Mucosa of descending colon (tissue), 3 donors: ENCODE data around the gene CALN1. TPM values are rescaled to one million over a fixed set of nuclear protein-coding genes. Genes with fewer than 3 reads are reported as not detected.

Experiments used
- ATAC-seq: fragments of 200-7000 bp; cut with Tn5 transposase; one replicate; pipeline ENCODE4 v1.9.1; 2020; ENCODE audit warnings: mild to moderate bottlenecking, moderate library complexity
- DNase-seq, 3 donors: peaks; one replicate each; pipeline ENCODE4 v3.0.0-alpha.2; 2020
- H3K36me3 ChIP-seq: fragments of 200-600 bp; one replicate; pipeline ENCODE4 v1.8.0; 2021; ENCODE audit warnings: low read depth, mild to moderate bottlenecking
- H3K4me1 ChIP-seq: fragments of 200-600 bp; one replicate; pipeline ENCODE4 v1.8.0; 2021; ENCODE audit warnings: low read depth, mild to moderate bottlenecking
- H3K4me3 ChIP-seq: fragments of 200-600 bp; one replicate; pipeline ENCODE4 v1.8.0; 2021; ENCODE audit warnings: mild to moderate bottlenecking
- H3K9me3 ChIP-seq: fragments of 200-600 bp; one replicate; pipeline ENCODE4 v1.8.0; 2021; ENCODE audit warnings: mild to moderate bottlenecking
- CTCF ChIP-seq: fragments of 200-600 bp; IDR thresholded peaks from one replicate; pipeline ENCODE4 v1.8.0; 2022; ENCODE audit warnings: antibody characterized with exemption, mild to moderate bottlenecking
- intact Hi-C, 2 donors: fragments of 100-400 bp; cut with DNase I in 1 of 2; cut with micrococcal nuclease in 1 of 2; formaldehyde crosslinking; loops; one replicate each; pipeline versions ENCODE4 v1.11.0 to v1.11.1; 2022; cut with DNase I, micrococcal nuclease
- total RNA-seq, 3 donors: library from RNA; stranded (reverse); fragmentation: NEBNext Ultra II Directional in 2 of 3; extraction: Animal tissue kit (Norgen Biotek cat#: 25700) in 2 of 3; gene quantifications; one replicate each; pipeline versions ENCODE4 v1.2.1 to v1.2.4, GENCODE V29; 2021 to 2023
- donor health status: DM: no; HTN: no; CAD: no; lungs with moderate emphysema.
- donor health status: DM: no; HTN: no; CAD: no.
- donor health status: DM: no; HTN: yes; CAD: no.

CALN1 gene
- total RNA-seq, 3 donors from 2014 or later = not detected

GRCh38 chr7:72272479-72272878 lies 139.7 kb downstream of the CALN1 start:
- no peak overlapping the region for H3K4me3 ChIP-seq
- no peak for TF ChIP-seq CTCF
- ATAC-seq (no peak), DNase-seq (no peak)
- intact Hi-C loops = no loop called here
- no peaks in the 10 kb centered on the region for H3K4me1 ChIP-seq
- peaks cover 24% of the 10 kb centered on the region for H3K9me3 ChIP-seq
- H3K36me3 ChIP-seq = no peaks in the 10 kb centered on the region

- Histone ChIP-seq H3K9me3 (peaks cover 7% of the 10 kb centered on the region), H3K4me3 (no peak overlapping the region), H3K4me1 (no peaks in the 10 kb centered on the region), H3K36me3 (no peaks in the 10 kb centered on the region)
- DNase-seq (no peak), ATAC-seq (no peak)
- TF ChIP-seq CTCF = no peak
- intact Hi-C loops = no loop called here
Observed at GRCh38 chr7:72268796-72269195, 143.3 kb downstream of the CALN1 start.

GRCh38 chr7:72268090-72268489 lies 144.0 kb downstream of the CALN1 start:
- TF ChIP-seq CTCF = no peak
- ATAC-seq (no peak), DNase-seq (no peak)
- Histone ChIP-seq H3K4me1 (no peaks in the 10 kb centered on the region), H3K4me3 (no peak overlapping the region), H3K36me3 (no peaks in the 10 kb centered on the region), H3K9me3 (peaks cover 7% of the 10 kb centered on the region)
- intact Hi-C loops = no loop called here

GRCh38 chr7:72267291-72267800 lies 144.8 kb downstream of the CALN1 start:
- H3K4me3 ChIP-seq = no peak overlapping the region
- no peak for DNase-seq

GRCh38 chr7:72266771-72267170 lies 145.4 kb downstream of the CALN1 start:
- intact Hi-C loops = no loop called here
- ATAC-seq = no peak

More at GRCh38 chr7:72267291-72267800, 144.8 kb downstream of the CALN1 start:
- Histone ChIP-seq H3K9me3 (peaks cover 3% of the 10 kb centered on the region), H3K4me1 (no peaks in the 10 kb centered on the region), H3K36me3 (no peaks in the 10 kb centered on the region)
- intact Hi-C loops = no loop called here
- no peak for TF ChIP-seq CTCF
- no peak for ATAC-seq

More at GRCh38 chr7:72266771-72267170, 145.4 kb downstream of the CALN1 start:
- DNase-seq = no peak
- Histone ChIP-seq H3K9me3 (peaks cover 3% of the 10 kb centered on the region), H3K4me3 (no peak overlapping the region), H3K36me3 (no peaks in the 10 kb centered on the region), H3K4me1 (no peaks in the 10 kb centered on the region)
- TF ChIP-seq CTCF = no peak
